PFSK-1 (cell line): ENCODE results near the gene OR4D2.

Experiments
- FOXP2 ChIP-seq: optimal IDR thresholded peaks from 2 replicates; pipeline ENCODE3; 2011; ENCODE audit warnings: borderline replicate concordance, control low read depth, inconsistent platforms; ENCODE audit not compliant: insufficient read depth; ENCODE audit errors: extremely low read length, extremely low read depth
- POLR2AphosphoS5 ChIP-seq: IDR thresholded peaks from 2 replicates; pipeline ENCODE4 v1.6.1; 2012; ENCODE audit warnings: low read depth, mild to moderate bottlenecking, control low read depth, low read length, moderate library complexity
- REST ChIP-seq, 2 experiments: IDR thresholded peaks; 2 replicates each; pipeline versions ENCODE4 v1.6.1 to v1.8.0; 2011 to 2012; ENCODE audit warnings: low read depth in 2 of 2, low read length in 2 of 2, control low read depth in 1 of 2, inconsistent platforms in 1 of 2, mild to moderate bottlenecking in 1 of 2, moderate library complexity in 1 of 2; ENCODE audit not compliant: insufficient read depth in 1 of 2
- SIN3A ChIP-seq: IDR thresholded peaks from 2 replicates; pipeline ENCODE4 v1.6.1; 2012; ENCODE audit warnings: mild to moderate bottlenecking, low read length, moderate library complexity, borderline replicate concordance; ENCODE audit not compliant: insufficient read depth
- TAF1 ChIP-seq: IDR thresholded peaks from 2 replicates; pipeline ENCODE4 v1.6.1; 2012; ENCODE audit warnings: low read length, control low read depth, borderline replicate concordance; ENCODE audit not compliant: insufficient read depth

- TF ChIP-seq SIN3A: no peak
- TF ChIP-seq TAF1: no peak
- no peak for TF ChIP-seq REST (IDR thresholded peaks at IDR 0.05; ENCODE audit: insufficient read depth in 1 of 2, low read depth in 2 of 2, low read length in 2 of 2)
- TF ChIP-seq POLR2AphosphoS5: no peak
- peak; percentile 29 for TF ChIP-seq FOXP2
Measured at GRCh38 chr17:58184308-58184985, 17.7 kb downstream of the OR4D2 start.
